CD4-positive, CD25-positive, alpha-beta regulatory T cell (primary cell): ENCODE results near the gene F5. TPM values are rescaled to one million over a fixed set of nuclear protein-coding genes. Genes with fewer than 3 reads are reported as not detected.

Experiments used
- ATAC-seq, 2 donors: fragments of 150-1000 bp; cut with Tn5 transposase; one replicate each; pipeline ENCODE4 v1.10.0; 2021; ENCODE audit warnings: low read depth in 2 of 2, moderate number of reproducible peaks in 2 of 2, moderate library complexity in 1 of 2
- DNase-seq, 3 donors: peaks; one replicate each; pipeline versions ENCODE4 v3.0.0 to v3.0.0-alpha.2; 2012 to 2022; ENCODE audit warnings: mixed read lengths in 1 of 3
- H3K27ac ChIP-seq: one replicate; pipeline ENCODE4 v1.7.0; 2013; ENCODE audit warnings: mild to moderate bottlenecking, low read length; ENCODE audit not compliant: insufficient read depth, poor library complexity, severe bottlenecking
- H3K27me3 ChIP-seq: one replicate; pipeline ENCODE4 v1.7.0; 2013; ENCODE audit warnings: low read length; ENCODE audit not compliant: control insufficient read depth, insufficient read depth
- H3K36me3 ChIP-seq: one replicate; pipeline ENCODE4 v1.7.0; 2013; ENCODE audit warnings: mild to moderate bottlenecking, low read length, moderate library complexity; ENCODE audit not compliant: control insufficient read depth, insufficient read depth
- H3K4me1 ChIP-seq: 2 replicates; pipeline ENCODE4 v1.7.0; 2013; ENCODE audit warnings: mild to moderate bottlenecking, low read length; ENCODE audit not compliant: insufficient read depth, control insufficient read depth, poor library complexity, severe bottlenecking
- H3K4me3 ChIP-seq: one replicate; pipeline ENCODE4 v1.7.0; 2013; ENCODE audit warnings: low read depth, mild to moderate bottlenecking, low read length, moderate library complexity
- H3K9me3 ChIP-seq, 2 experiments: 1 replicate in 1 of 2; 2 replicates in 1 of 2; pipeline ENCODE4 v1.7.0; 2013; ENCODE audit warnings: low read length in 2 of 2, mild to moderate bottlenecking in 1 of 2, moderate library complexity in 1 of 2; ENCODE audit not compliant: control insufficient read depth in 2 of 2
- H3K27ac Mint-ChIP-seq, 3 donors: one replicate each; pipeline ENCODE4 v1.8.0; 2020 to 2022; ENCODE audit warnings: mild to moderate bottlenecking in 3 of 3, mixed read lengths in 3 of 3, moderate library complexity in 2 of 3
- H3K27me3 Mint-ChIP-seq: one replicate; pipeline ENCODE4 v1.8.0; 2022; ENCODE audit warnings: mild to moderate bottlenecking, mixed read lengths
- H3K36me3 Mint-ChIP-seq: one replicate; pipeline ENCODE4 v1.8.0; 2020; ENCODE audit warnings: mixed read lengths
- H3K4me1 Mint-ChIP-seq, 4 donors: one replicate each; pipeline ENCODE4 v1.8.0; 2020 to 2022; ENCODE audit warnings: mixed read lengths in 4 of 4, mild to moderate bottlenecking in 1 of 4
- H3K4me3 Mint-ChIP-seq, 4 donors: one replicate each; pipeline ENCODE4 v1.8.0; 2020 to 2022; ENCODE audit warnings: mild to moderate bottlenecking in 4 of 4, mixed read lengths in 4 of 4, moderate library complexity in 3 of 4
- H3K9me3 Mint-ChIP-seq, 7 donors: one replicate each; pipeline ENCODE4 v1.8.0; 2020 to 2022; ENCODE audit warnings: mixed read lengths in 7 of 7, mild to moderate bottlenecking in 3 of 7, moderate library complexity in 2 of 7
- polyA plus RNA-seq, 4 donors: library from polyadenylated mRNA; unstranded; fragments of 300-500 nt; fragmentation: Illumina TruSeq; gene quantifications; one replicate each; pipeline ENCODE4 v1.2.3, GENCODE V29; 2021
- total RNA-seq: library from RNA; stranded (reverse); gene quantifications from one replicate; pipeline ENCODE4 v1.2.3, GENCODE V29; 2022

The F5 gene
- total and polyA plus RNA-seq, 5 donors from 2014 or later: 10.1 to 80.6 (median 23.6) TPM

DNA sequence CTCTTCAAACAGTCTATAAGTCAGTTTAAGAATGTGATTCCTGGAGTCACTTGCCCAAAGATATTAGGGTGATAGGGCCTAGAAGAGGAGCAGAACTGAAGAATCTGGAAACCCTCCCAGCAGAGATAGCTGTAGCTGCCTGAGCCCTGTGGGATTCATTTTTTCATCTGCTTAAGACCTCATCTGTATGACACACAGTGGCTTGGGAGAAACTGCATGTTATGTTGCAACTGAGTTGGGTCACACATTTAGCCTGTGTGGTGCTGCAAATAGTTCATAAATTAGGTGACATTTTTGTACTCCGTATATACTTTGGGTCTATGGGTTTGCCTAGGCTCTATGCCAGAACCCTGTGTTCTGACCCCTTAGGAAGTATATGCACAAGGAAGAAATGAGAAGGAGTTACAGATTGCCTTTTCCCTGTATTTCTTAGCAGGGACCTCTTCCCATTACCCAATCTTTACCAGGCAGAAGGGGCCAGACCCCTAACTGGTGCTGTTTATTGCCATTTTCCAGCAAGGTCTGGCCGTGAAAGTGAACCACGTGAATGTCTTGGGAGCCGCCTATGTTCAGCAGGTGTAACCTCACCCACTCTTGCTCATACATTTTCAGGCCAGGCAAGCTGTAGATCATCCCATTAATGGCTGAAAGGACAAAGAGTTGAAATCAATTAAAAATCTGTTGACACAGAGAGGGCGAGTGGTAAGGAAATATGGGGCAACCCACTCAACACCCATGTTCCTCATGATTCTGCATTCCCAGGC is 58.6 kb downstream of the F5 start:
- peaks cover 5 to 15% (median 10%) of the 10 kb centered on the region in 4 donors for H3K4me1 Mint-ChIP-seq
- H3K4me3 Mint-ChIP-seq: no peak overlapping the region
- peaks cover 32% of the 10 kb centered on the region for H3K36me3 Mint-ChIP-seq
- H3K27me3 Mint-ChIP-seq: no peaks in the 10 kb centered on the region
- no peak for ATAC-seq
- H3K9me3 Mint-ChIP-seq: no peaks in the 10 kb centered on the region
- no peaks in the 10 kb centered on the region for H3K27me3 ChIP-seq
- H3K27ac Mint-ChIP-seq: no peak overlapping the region
- DNase-seq: no peak
- H3K4me1 ChIP-seq: no peaks in the 10 kb centered on the region
- peaks cover 78% of the 10 kb centered on the region for H3K36me3 ChIP-seq
- no peaks in the 10 kb centered on the region for H3K9me3 ChIP-seq
- no peak overlapping the region for H3K27ac ChIP-seq
- H3K4me3 ChIP-seq: no peak overlapping the region

GRCh38 chr1:169527001-169527400 is 59.3 kb downstream of the F5 start:
- Histone ChIP-seq H3K4me3 (no peak overlapping the region), H3K9me3 (no peaks in the 10 kb centered on the region), H3K4me1 (no peaks in the 10 kb centered on the region), H3K27ac (no peak overlapping the region), H3K27me3 (no peaks in the 10 kb centered on the region), H3K36me3 (peaks cover 79% of the 10 kb centered on the region)
- DNase-seq (no peak), ATAC-seq (no peak)
- no peak overlapping the region for H3K27ac Mint-ChIP-seq
- peaks cover 34% of the 10 kb centered on the region for H3K36me3 Mint-ChIP-seq
- H3K4me1 Mint-ChIP-seq: peaks cover 5 to 15% (median 8%) of the 10 kb centered on the region in 4 donors
- no peaks in the 10 kb centered on the region for H3K9me3 Mint-ChIP-seq
- H3K4me3 Mint-ChIP-seq: no peak overlapping the region
- no peaks in the 10 kb centered on the region for H3K27me3 Mint-ChIP-seq

DNA sequence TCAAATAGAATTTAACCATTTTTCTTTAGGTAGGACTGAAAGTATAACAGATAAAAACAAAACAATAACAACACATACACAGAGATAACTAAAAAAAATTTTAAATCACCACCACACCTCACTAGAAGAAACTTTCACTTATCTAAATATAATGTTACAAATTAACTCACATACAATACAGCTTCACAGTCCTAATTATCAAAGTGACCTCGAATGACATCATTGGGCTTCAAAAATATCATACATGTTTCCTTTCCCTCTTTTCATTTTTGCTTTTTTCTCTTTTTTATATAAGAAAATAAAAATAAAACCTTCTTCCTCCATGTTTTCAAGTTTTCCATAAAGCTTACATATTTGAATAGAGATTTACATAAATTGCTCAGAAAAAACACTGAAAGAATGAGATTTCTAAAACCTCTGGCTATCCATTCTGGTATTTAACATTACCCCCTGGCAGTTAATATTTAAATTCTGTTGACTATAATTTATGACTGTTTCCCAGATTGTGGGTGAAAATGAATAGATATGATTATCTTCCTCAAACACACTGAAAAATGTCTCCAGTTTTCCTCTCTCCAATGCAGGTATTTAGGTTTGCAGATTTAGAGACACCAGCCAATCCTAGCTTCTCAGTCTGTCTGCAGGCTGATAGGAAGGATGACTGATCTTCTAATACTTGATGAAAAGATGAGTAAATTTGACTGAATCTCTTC is 60.0 kb downstream of the F5 start:
- Histone ChIP-seq H3K36me3 (peaks cover 78% of the 10 kb centered on the region), H3K27ac (no peak overlapping the region), H3K4me3 (no peak overlapping the region), H3K4me1 (no peaks in the 10 kb centered on the region), H3K9me3 (no peaks in the 10 kb centered on the region), H3K27me3 (no peaks in the 10 kb centered on the region)
- DNase-seq (no peak), ATAC-seq (no peak)
- Mint-ChIP-seq H3K4me3 (no peak overlapping the region), H3K4me1 (peaks cover 5 to 15% (median 7%) of the 10 kb centered on the region in 4 donors), H3K27ac (peak overlapping the region in 1 of 3 donors; percentile 20), H3K27me3 (no peaks in the 10 kb centered on the region), H3K36me3 (peaks cover 38% of the 10 kb centered on the region), H3K9me3 (no peaks in the 10 kb centered on the region)

DNA sequence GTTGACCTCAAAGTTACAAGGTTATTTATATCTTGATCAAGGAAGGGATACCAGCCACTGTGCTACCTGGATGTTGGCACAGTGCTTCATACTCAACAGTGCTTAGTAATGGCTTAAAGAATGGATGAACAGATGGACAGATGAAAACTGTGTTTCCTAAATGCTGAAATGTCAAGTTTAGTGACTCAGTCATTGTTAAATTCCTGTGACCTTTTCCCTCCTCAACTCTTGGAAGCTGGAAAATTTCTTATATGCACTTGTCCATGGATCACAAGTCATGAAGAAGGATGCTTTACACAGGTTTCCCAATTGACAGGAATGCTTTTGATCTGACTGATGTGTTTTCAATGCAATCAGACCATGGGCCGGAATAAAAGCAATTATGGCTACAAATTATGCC is 60.9 kb downstream of the F5 start:
- no peak for DNase-seq
- H3K27me3 Mint-ChIP-seq: no peaks in the 10 kb centered on the region
- H3K36me3 Mint-ChIP-seq: peaks cover 36% of the 10 kb centered on the region
- peaks cover 5 to 15% (median 7%) of the 10 kb centered on the region in 4 donors for H3K4me1 Mint-ChIP-seq
- H3K27ac Mint-ChIP-seq: no peak overlapping the region
- no peaks in the 10 kb centered on the region for H3K9me3 ChIP-seq
- H3K27ac ChIP-seq: no peak overlapping the region
- no peaks in the 10 kb centered on the region for H3K4me1 ChIP-seq
- H3K27me3 ChIP-seq: no peaks in the 10 kb centered on the region
- H3K4me3 Mint-ChIP-seq: no peak overlapping the region
- H3K9me3 Mint-ChIP-seq: no peaks in the 10 kb centered on the region
- no peak for ATAC-seq
- H3K4me3 ChIP-seq: no peak overlapping the region
- peaks cover 77% of the 10 kb centered on the region for H3K36me3 ChIP-seq

- Histone ChIP-seq H3K4me3 (no peak overlapping the region), H3K4me1 (no peaks in the 10 kb centered on the region), H3K27ac (no peak overlapping the region), H3K27me3 (no peaks in the 10 kb centered on the region), H3K9me3 (no peaks in the 10 kb centered on the region), H3K36me3 (peaks cover 78% of the 10 kb centered on the region)
- Mint-ChIP-seq H3K4me1 (peaks cover 0 to 10% (median 3%) of the 10 kb centered on the region in 4 donors), H3K4me3 (no peak overlapping the region), H3K27ac (peak overlapping the region in 1 of 3 donors; percentile 76), H3K36me3 (peaks cover 42% of the 10 kb centered on the region), H3K27me3 (no peaks in the 10 kb centered on the region), H3K9me3 (no peaks in the 10 kb centered on the region)
- DNase-seq (no peak), ATAC-seq (no peak)
These were observed 62.4 kb downstream of the F5 start for GRCh38 chr1:169523904-169524303.

- H3K27ac Mint-ChIP-seq: no peak overlapping the region
- H3K27me3 Mint-ChIP-seq: no peaks in the 10 kb centered on the region
- peaks cover 88% of the 10 kb centered on the region for H3K36me3 ChIP-seq
- H3K27me3 ChIP-seq: no peaks in the 10 kb centered on the region
- no peaks in the 10 kb centered on the region for H3K9me3 Mint-ChIP-seq
- H3K4me1 Mint-ChIP-seq: peaks cover 0 to 5% (median 2%) of the 10 kb centered on the region in 4 donors
- no peaks in the 10 kb centered on the region for H3K4me1 ChIP-seq
- H3K36me3 Mint-ChIP-seq: peaks cover 49% of the 10 kb centered on the region
- no peak overlapping the region for H3K4me3 Mint-ChIP-seq
- no peak for ATAC-seq
- no peak for DNase-seq
- H3K9me3 ChIP-seq: no peaks in the 10 kb centered on the region
- H3K4me3 ChIP-seq: no peak overlapping the region
- no peak overlapping the region for H3K27ac ChIP-seq
These were observed 65.1 kb downstream of the F5 start for GRCh38 chr1:169521226-169521625.

DNA sequence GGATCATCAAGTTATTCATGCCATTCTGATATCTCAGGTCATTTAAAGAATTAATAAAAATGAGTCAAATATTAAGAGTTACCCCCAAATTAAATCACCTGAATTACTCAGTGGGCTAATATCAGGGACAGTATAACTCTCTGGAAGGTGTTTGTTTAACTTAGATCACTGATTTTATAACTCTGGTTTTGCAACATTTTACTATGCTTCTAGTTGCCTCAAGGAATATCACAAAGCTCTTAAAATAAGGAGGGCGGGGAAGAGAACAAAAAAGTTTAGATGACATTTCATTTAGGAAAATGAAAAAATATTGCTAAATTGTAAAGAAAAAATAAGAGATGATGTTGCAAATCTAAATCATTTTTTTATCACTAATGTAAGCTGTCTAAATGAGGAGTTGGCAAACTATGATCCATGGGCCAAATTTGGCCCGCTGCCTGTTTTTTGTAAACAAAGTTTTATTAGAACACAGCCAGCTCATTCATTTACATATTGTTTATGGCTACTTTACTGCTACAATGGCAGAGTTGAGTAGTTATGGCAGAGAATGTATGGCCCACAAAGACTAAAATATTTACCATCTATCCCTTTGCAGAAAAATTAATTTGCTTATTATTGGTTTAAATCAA is 68.6 kb downstream of the F5 start:
- Histone ChIP-seq H3K27me3 (no peaks in the 10 kb centered on the region), H3K27ac (no peak overlapping the region), H3K4me1 (no peaks in the 10 kb centered on the region), H3K9me3 (no peaks in the 10 kb centered on the region), H3K36me3 (peaks cover 92% of the 10 kb centered on the region), H3K4me3 (no peak overlapping the region)
- H3K27me3 Mint-ChIP-seq: no peaks in the 10 kb centered on the region
- H3K36me3 Mint-ChIP-seq: peaks cover 63% of the 10 kb centered on the region
- DNase-seq (no peak), ATAC-seq (no peak)
- H3K4me3 Mint-ChIP-seq: no peak overlapping the region
- H3K9me3 Mint-ChIP-seq: no peaks in the 10 kb centered on the region
- no peaks in the 10 kb centered on the region for H3K4me1 Mint-ChIP-seq
- peak overlapping the region in 1 of 3 donors; percentile 23 for H3K27ac Mint-ChIP-seq
